A549 (cell line): ENCODE results near the gene RASSF4. TPM values are rescaled to one million over a fixed set of nuclear protein-coding genes. Genes with fewer than 3 reads are reported as not detected.
"Not testable (repeated sequence)": the region's sequence is repeated elsewhere in the genome, so short reads cannot be mapped to it uniquely, and the experiment has no call there.

Source experiments
- ATAC-seq, 2 experiments: fragments of 200-7000 bp in 1 of 2; fragments of >200 bp in 1 of 2; cut with Nextera tagmentation in 1 of 2; cut with Tn5 transposase in 1 of 2; 3 replicates each; pipeline versions ENCODE4 v1.8.0 to v1.9.1; 2018 to 2020; ENCODE audit warnings: mild to moderate bottlenecking in 1 of 2, moderate library complexity in 1 of 2
- CTCF ChIA-PET: fragments of 300-600 bp; sonication (Branson Sonifier 250); formaldehyde crosslinking; extraction: SDS; loops from one replicate; lab custom pipeline; 2021; ENCODE audit warnings: antibody characterized with exemption, inconsistent platforms; lab: Yijun Ruan, JAX
- POLR2A ChIA-PET: fragments of 350-600 bp; formaldehyde crosslinking; extraction: SDS; loops from one replicate; lab custom pipeline; 2021; ENCODE audit warnings: antibody characterized with exemption, inconsistent platforms; lab: Yijun Ruan, JAX
- DNase-seq, 2 experiments: peaks; one replicate each; pipeline versions ENCODE4 v3.0.0 to v3.0.0-alpha.2; 2011 to 2016; ENCODE audit warnings: low read depth in 1 of 2, low spot score in 1 of 2
- FAIRE-seq: peaks from 2 replicates; lab custom pipeline; 2011; peaks lifted over from hg19 to GRCh38; lab: Jason Lieb, UNC
- H3K27ac ChIP-seq, 2 experiments: fragments of >200 bp; sonication (Bioruptor Twin); formaldehyde crosslinking; 3 replicates each; pipeline ENCODE4 v1.5.1; 2016 to 2017
- H3K4me1 ChIP-seq: fragments of >200 bp; sonication (Bioruptor Twin); formaldehyde crosslinking; 3 replicates; pipeline ENCODE4 v1.6.1; 2016
- H3K4me2 ChIP-seq: fragments of >200 bp; sonication (Bioruptor Twin); formaldehyde crosslinking; 3 replicates; pipeline ENCODE4 v1.6.1; 2016
- H3K4me3 ChIP-seq: fragments of >200 bp; sonication (Bioruptor Twin); formaldehyde crosslinking; 3 replicates; pipeline ENCODE4 v1.5.1; 2016
- H3K9me3 ChIP-seq: fragments of >200 bp; sonication (Bioruptor Twin); formaldehyde crosslinking; 3 replicates; pipeline ENCODE4 v1.6.1; 2016
- BCL3 ChIP-seq: fragments of >200 bp; sonication (Bioruptor Twin); formaldehyde crosslinking; IDR thresholded peaks from 3 replicates; pipeline ENCODE4 v1.6.1; 2016
- BHLHE40 ChIP-seq: IDR thresholded peaks from 2 replicates; pipeline ENCODE4 v1.6.1; 2012; ENCODE audit warnings: low read depth, low read length, inconsistent platforms
- CBX2 ChIP-seq: fragments of 200-600 bp; sonication (generic); IDR thresholded peaks from 2 replicates; pipeline ENCODE4 v1.6.1; 2016; ENCODE audit warnings: low read depth, mild to moderate bottlenecking, borderline replicate concordance
- ELK1 ChIP-seq: fragments of 150-350 bp; IDR thresholded peaks from 2 replicates; pipeline ENCODE4 v1.6.1; 2014; ENCODE audit warnings: low read depth, mild to moderate bottlenecking, low read length
- FOXS1 ChIP-seq: fragments of 250-450 bp; sonication (Bioruptor Pico); IDR thresholded peaks from 2 replicates; pipeline ENCODE4 v1.5.0; 2020; ENCODE audit warnings: mild to moderate bottlenecking, moderate library complexity
- HDAC2 ChIP-seq: fragments of 200-600 bp; sonication (generic); IDR thresholded peaks from 2 replicates; pipeline ENCODE4 v1.6.1; 2016
- KDM1A ChIP-seq: fragments of 200-600 bp; sonication (generic); IDR thresholded peaks from 2 replicates; pipeline ENCODE4 v1.6.1; 2016; ENCODE audit warnings: low read depth, mild to moderate bottlenecking
- KDM5A ChIP-seq: fragments of 200-600 bp; sonication (generic); IDR thresholded peaks from 2 replicates; pipeline ENCODE4 v1.6.1; 2016; ENCODE audit warnings: antibody characterized with exemption, mild to moderate bottlenecking
- MAFK ChIP-seq: fragments of 450-650 bp; IDR thresholded peaks from 2 replicates; pipeline ENCODE4 v1.6.1; 2014; ENCODE audit not compliant: partially characterized antibody
- MAZ ChIP-seq: fragments of 150-350 bp; IDR thresholded peaks from 2 replicates; pipeline ENCODE4 v1.6.1; 2014; ENCODE audit warnings: antibody characterized with exemption, low read depth, low read length, borderline replicate concordance
- PHF8 ChIP-seq: fragments of 200-600 bp; sonication (generic); IDR thresholded peaks from 2 replicates; pipeline ENCODE4 v1.6.1; 2016; ENCODE audit warnings: low read depth, mild to moderate bottlenecking, antibody characterized with exemption, moderate library complexity, borderline replicate concordance
- RAD21 ChIP-seq, 2 experiments: fragments of >200 bp in 1 of 2; sonication (Bioruptor Twin) in 1 of 2; formaldehyde crosslinking in 1 of 2; IDR thresholded peaks in 1 of 2; conservative IDR thresholded peaks in 1 of 2; 2 replicates in 1 of 2; 3 replicates in 1 of 2; pipeline ENCODE4 v1.6.1; 2012 to 2018; ENCODE audit warnings: inconsistent platforms in 1 of 2
- RNF2 ChIP-seq: fragments of 200-600 bp; sonication (generic); IDR thresholded peaks from 2 replicates; pipeline ENCODE4 v1.6.1; 2016; ENCODE audit warnings: low read depth, mild to moderate bottlenecking, antibody characterized with exemption, moderate library complexity, borderline replicate concordance
- SMC3 ChIP-seq: fragments of >200 bp; sonication (Bioruptor Twin); formaldehyde crosslinking; IDR thresholded peaks from 3 replicates; pipeline ENCODE4 v1.6.1; 2018; ENCODE audit warnings: inconsistent platforms
- TFCP2L1 ChIP-seq: fragments of 250-450 bp; sonication (Bioruptor Pico); IDR thresholded peaks from 2 replicates; pipeline ENCODE4 v1.5.0; 2021; ENCODE audit warnings: mild to moderate bottlenecking
- USF2 ChIP-seq: fragments of 450-650 bp; IDR thresholded peaks from 2 replicates; pipeline ENCODE4 v1.6.1; 2014; ENCODE audit warnings: antibody characterized with exemption
- ZFP36 ChIP-seq: fragments of 450-650 bp; IDR thresholded peaks from 2 replicates; pipeline ENCODE4 v1.6.1; 2014; ENCODE audit warnings: borderline replicate concordance; ENCODE audit not compliant: partially characterized antibody
- WGBS: methylation state at CpG from one replicate; pipeline ENCODE4 v1.1.6; 2017; ENCODE audit errors: missing lambda C conversion rate; 5-methylcytosine and 5-hydroxymethylcytosine counted together
- polyA plus RNA-seq, 4 experiments: library from polyadenylated mRNA; depleted of rRNA in 3 of 4; stranded (reverse); fragments of >200 nt; fragmentation: RNase III in 1 of 4; extraction: RNeasy Plus Mini Kit Qiagen cat#74134 plus additional on column Dnase treatment in 1 of 4; gene quantifications; 2 replicates in 3 of 4; 3 replicates in 1 of 4; pipeline ENCODE4 v1.2.3, GENCODE V29; 2011 to 2017
- TF ChIP-seq, protein P1 (sequence below): fragments of >200 bp; sonication (Bioruptor Twin); formaldehyde crosslinking; IDR thresholded peaks from 2 replicates; pipeline ENCODE4 v1.6.1; 2016
- TF ChIP-seq, protein P2 (sequence below): fragments of >200 bp; sonication (Bioruptor Twin); formaldehyde crosslinking; IDR thresholded peaks from 3 replicates; pipeline ENCODE4 v1.5.1; 2016

RASSF4 gene
- polyA plus RNA-seq, 2 of the 4 experiments (the other 2 are of a cell fraction): 1.9 to 2.2 TPM

DNA sequence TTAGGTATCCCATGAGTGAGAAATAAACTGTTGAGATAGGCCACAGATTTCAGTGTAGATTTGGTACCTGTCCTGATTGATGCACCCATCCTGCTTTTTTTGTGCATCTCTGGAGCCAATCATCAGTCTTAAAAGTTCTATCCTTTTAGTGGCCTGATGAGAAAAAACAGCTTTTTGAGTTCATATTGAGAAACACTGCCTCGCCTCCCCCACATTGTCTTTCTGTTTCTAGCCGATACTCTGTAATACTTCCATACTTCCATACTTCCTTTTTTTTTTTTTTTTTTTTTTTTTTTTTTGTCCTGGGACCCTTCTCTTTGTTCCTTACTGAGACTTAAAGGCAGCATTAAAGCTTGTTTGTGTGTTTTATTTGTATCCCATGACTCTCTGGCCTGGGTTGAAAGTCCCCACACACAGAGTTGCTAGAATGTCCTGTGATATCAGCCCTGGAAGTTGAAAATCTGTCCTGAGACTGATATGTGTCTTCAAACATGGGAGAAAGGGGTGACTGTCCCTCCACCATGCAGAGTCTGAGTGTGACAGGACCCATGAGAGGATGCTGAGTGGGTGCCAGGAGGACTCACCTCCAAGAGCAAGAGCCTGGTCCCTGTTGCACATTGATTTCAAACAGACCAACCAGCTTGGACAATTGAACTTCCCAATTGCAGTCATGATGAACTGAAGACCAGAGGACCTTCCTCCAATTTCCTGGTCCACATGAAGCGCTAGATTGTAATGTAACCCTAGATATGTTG, 46.9 kb downstream of the RASSF4 start:
- H3K4me1 ChIP-seq: 0 out of 3 replicates have a peak, but pooled peaks cover under 1% of the 10 kb centered on the region
- ATAC-seq (no peak), FAIRE-seq (no peak)
- POLR2A ChIA-PET: no interaction called here
- TF ChIP-seq, protein P1, sequence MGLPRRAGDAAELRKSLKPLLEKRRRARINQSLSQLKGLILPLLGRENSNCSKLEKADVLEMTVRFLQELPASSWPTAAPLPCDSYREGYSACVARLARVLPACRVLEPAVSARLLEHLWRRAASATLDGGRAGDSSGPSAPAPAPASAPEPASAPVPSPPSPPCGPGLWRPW: no peak
- TF ChIP-seq FOXS1 (CRISPR knock-in tag): no peak
- TF ChIP-seq KDM5A: no peak
- no peak for TF ChIP-seq RNF2
- no peak for TF ChIP-seq MAFK
- no peak for TF ChIP-seq HDAC2
- no peak for TF ChIP-seq BCL3
- no peak for TF ChIP-seq TFCP2L1 (CRISPR knock-in tag)
- no peak for TF ChIP-seq MAZ
- TF ChIP-seq PHF8: no peak
- TF ChIP-seq, protein P2, sequence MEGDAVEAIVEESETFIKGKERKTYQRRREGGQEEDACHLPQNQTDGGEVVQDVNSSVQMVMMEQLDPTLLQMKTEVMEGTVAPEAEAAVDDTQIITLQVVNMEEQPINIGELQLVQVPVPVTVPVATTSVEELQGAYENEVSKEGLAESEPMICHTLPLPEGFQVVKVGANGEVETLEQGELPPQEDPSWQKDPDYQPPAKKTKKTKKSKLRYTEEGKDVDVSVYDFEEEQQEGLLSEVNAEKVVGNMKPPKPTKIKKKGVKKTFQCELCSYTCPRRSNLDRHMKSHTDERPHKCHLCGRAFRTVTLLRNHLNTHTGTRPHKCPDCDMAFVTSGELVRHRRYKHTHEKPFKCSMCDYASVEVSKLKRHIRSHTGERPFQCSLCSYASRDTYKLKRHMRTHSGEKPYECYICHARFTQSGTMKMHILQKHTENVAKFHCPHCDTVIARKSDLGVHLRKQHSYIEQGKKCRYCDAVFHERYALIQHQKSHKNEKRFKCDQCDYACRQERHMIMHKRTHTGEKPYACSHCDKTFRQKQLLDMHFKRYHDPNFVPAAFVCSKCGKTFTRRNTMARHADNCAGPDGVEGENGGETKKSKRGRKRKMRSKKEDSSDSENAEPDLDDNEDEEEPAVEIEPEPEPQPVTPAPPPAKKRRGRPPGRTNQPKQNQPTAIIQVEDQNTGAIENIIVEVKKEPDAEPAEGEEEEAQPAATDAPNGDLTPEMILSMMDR: no peak
- no peak for TF ChIP-seq USF2
- no peak for TF ChIP-seq ZFP36
- no peak for TF ChIP-seq BHLHE40
- TF ChIP-seq, all 56 proteins: peak for 0
- no peak overlapping the region for H3K4me3 ChIP-seq
- CTCF ChIA-PET: interaction anchor here (1.1 to 3.2 kb wide), 2 partner anchors 11 to 74 kb away, joined by 6 to 10 read pairs; no protein-coding TSS in a partner anchor
- 87% methylated on average over 3 of the region's 3 CpGs for WGBS
- H3K9me3 ChIP-seq: peaks cover 37% of the 10 kb centered on the region
- DNase-seq: no peak
- no peak overlapping the region for H3K4me2 ChIP-seq
- H3K27ac ChIP-seq: no peak overlapping the region

GRCh38 chr10:45008524-45009161, 49.0 kb downstream of the RASSF4 start:
- H3K4me3 ChIP-seq: no peak overlapping the region
- DNase-seq (peak; percentile 62 to 86), ATAC-seq (peak; percentile 92 to 96)
- POLR2A ChIA-PET: no interaction called here
- CTCF ChIA-PET: interaction anchor here (0.6 to 1.5 kb wide), 5 partner anchors 10 to 51 kb away, joined by 3 to 6 read pairs (median 4); partner anchors contain the start of gene DEPP1
- TF ChIP-seq SMC3 (peak; percentile 57), CBX2 (no peak), RAD21 (conservative IDR thresholded peaks at IDR 0.05 in 1 of 2, IDR thresholded peaks at IDR 0.05 in 1 of 2) (peak; percentile 78 to 79), KDM1A (no peak), ELK1 (no peak)
- TF ChIP-seq, protein P2: peak; percentile 86
- TF ChIP-seq, all 56 proteins: peak for 3
- H3K4me2 ChIP-seq: peak overlapping the region; percentile 39; the same call in 2 of the 3 replicates
- peaks cover 15% of the 10 kb centered on the region for H3K9me3 ChIP-seq
- H3K4me1 ChIP-seq: no peaks in the 10 kb centered on the region
- H3K27ac ChIP-seq: no peak overlapping the region
- 4% methylated on average over 8 of the region's 8 CpGs for WGBS
- peak; percentile 85 for FAIRE-seq

DNA sequence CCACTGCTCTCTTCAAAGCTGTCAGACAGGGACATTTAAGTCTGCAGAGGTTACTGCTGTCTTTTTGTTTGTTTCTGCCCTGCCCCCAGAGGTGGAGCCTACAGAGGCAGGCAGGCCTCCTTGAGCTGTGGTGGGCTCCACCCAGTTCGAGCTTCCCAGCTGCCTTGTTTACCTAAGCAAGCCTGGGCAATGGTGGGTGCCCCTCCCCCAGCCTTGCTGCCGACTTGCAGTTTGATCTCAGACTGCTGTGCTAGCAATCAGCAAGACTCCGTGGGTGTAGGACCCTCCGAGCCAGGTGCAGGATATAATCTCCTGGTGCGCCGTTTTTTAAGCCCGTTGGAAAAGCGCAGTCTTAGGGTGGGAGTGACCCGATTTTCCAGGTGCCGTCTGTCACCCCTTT, 55.0 kb downstream of the RASSF4 start:
- DNase-seq, ATAC-seq, H3K4me2 ChIP-seq, FAIRE-seq, H3K4me1 ChIP-seq, H3K4me3 ChIP-seq, CTCF ChIA-PET, POLR2A ChIA-PET, H3K9me3 ChIP-seq, H3K27ac ChIP-seq: not testable (repeated sequence)
- 21% methylated on average over 8 of the region's 10 CpGs for WGBS
